Neuronal stem cell (in vitro differentiated cells): ENCODE results near the gene ENTPD2.

Experiments used
- DNase-seq: peaks from one replicate; pipeline ENCODE4 v3.0.0-alpha.2; 2013; ENCODE audit warnings: low spot score
- H2AFZ ChIP-seq: one replicate; pipeline ENCODE4 v1.6.1; 2013; ENCODE audit warnings: mild to moderate bottlenecking, low read length, inconsistent platforms
- H2AK5ac ChIP-seq: 2 replicates; pipeline ENCODE4 v1.6.1; 2013; ENCODE audit warnings: low read depth, mild to moderate bottlenecking, inconsistent platforms, low read length, moderate library complexity, mixed read lengths
- H2BK120ac ChIP-seq: 2 replicates; pipeline ENCODE4 v1.6.1; 2013; ENCODE audit warnings: low read depth, mild to moderate bottlenecking, inconsistent platforms, low read length, moderate library complexity, mixed read lengths
- H2BK12ac ChIP-seq: one replicate; pipeline ENCODE4 v1.6.1; 2013; ENCODE audit warnings: low read length, inconsistent platforms
- H2BK15ac ChIP-seq: 2 replicates; pipeline ENCODE4 v1.6.1; 2013; ENCODE audit warnings: mild to moderate bottlenecking, low read length, inconsistent platforms, mixed read lengths
- H2BK5ac ChIP-seq: one replicate; pipeline ENCODE4 v1.6.1; 2013; ENCODE audit warnings: inconsistent platforms, mild to moderate bottlenecking, low read length, moderate library complexity
- H3K14ac ChIP-seq: one replicate; pipeline ENCODE4 v1.6.1; 2013; ENCODE audit warnings: low read length, inconsistent platforms
- H3K18ac ChIP-seq: 2 replicates; pipeline ENCODE4 v1.6.1; 2013; ENCODE audit warnings: low read length, inconsistent platforms
- H3K23ac ChIP-seq: 2 replicates; pipeline ENCODE4 v1.6.1; 2013; ENCODE audit warnings: low read depth, mild to moderate bottlenecking, mixed read lengths, low read length, inconsistent platforms; ENCODE audit not compliant: poor library complexity
- H3K27ac ChIP-seq: replicated peaks from 3 replicates; pipeline ENCODE4 v1.5.1; 2013; ENCODE audit warnings: low read length, inconsistent platforms
- H3K27me3 ChIP-seq, 3 experiments: 2 replicates each; pipeline ENCODE4 v1.6.1; 2013; ENCODE audit warnings: low read length in 3 of 3, mild to moderate bottlenecking in 2 of 3, inconsistent platforms in 1 of 3, low read depth in 1 of 3, mixed read lengths in 1 of 3, moderate library complexity in 1 of 3; ENCODE audit not compliant: control insufficient read depth in 3 of 3, insufficient read depth in 3 of 3
- H3K36me3 ChIP-seq, 2 donors: replicated peaks in 1 of 2; 2 replicates each; pipeline ENCODE4 v1.6.1; 2013; ENCODE audit warnings: low read length in 2 of 2; ENCODE audit not compliant: control insufficient read depth in 2 of 2, insufficient read depth in 2 of 2
- H3K4ac ChIP-seq: 2 replicates; pipeline ENCODE4 v1.6.1; 2013; ENCODE audit warnings: inconsistent platforms, mild to moderate bottlenecking, low read length, moderate library complexity
- H3K4me1 ChIP-seq, 2 donors: 1 replicate in 1 of 2; 2 replicates in 1 of 2; pipeline ENCODE4 v1.6.1; 2013; ENCODE audit warnings: low read length in 2 of 2, low read depth in 1 of 2; ENCODE audit not compliant: control insufficient read depth in 2 of 2, insufficient read depth in 1 of 2
- H3K4me2 ChIP-seq: one replicate; pipeline ENCODE4 v1.6.1; 2013; ENCODE audit warnings: mild to moderate bottlenecking, low read length, inconsistent platforms; ENCODE audit not compliant: insufficient read depth, poor library complexity, severe bottlenecking
- H3K4me3 ChIP-seq, 2 donors: 2 replicates each; pipeline ENCODE4 v1.5.1; 2013; ENCODE audit warnings: low read length in 2 of 2, mild to moderate bottlenecking in 2 of 2, inconsistent platforms in 1 of 2, moderate library complexity in 1 of 2
- H3K79me1 ChIP-seq: one replicate; pipeline ENCODE4 v1.6.1; 2013; ENCODE audit warnings: low read depth, mild to moderate bottlenecking, inconsistent platforms, low read length, moderate library complexity
- H3K9ac ChIP-seq: one replicate; pipeline ENCODE4 v1.6.1; 2013; ENCODE audit warnings: mild to moderate bottlenecking, low read depth, low read length, inconsistent platforms; ENCODE audit not compliant: poor library complexity
- H3K9me3 ChIP-seq, 2 donors: replicated peaks in 1 of 2; 2 replicates each; pipeline versions ENCODE3 to v1.6.1; 2013; ENCODE audit warnings: low read length in 2 of 2, mild to moderate bottlenecking in 2 of 2, inconsistent platforms in 1 of 2, low read depth in 1 of 2, mixed read lengths in 1 of 2, moderate library complexity in 1 of 2; ENCODE audit not compliant: control insufficient read depth in 2 of 2, insufficient read depth in 1 of 2
- H4K8ac ChIP-seq: one replicate; pipeline ENCODE4 v1.6.1; 2013; ENCODE audit warnings: low read depth, mild to moderate bottlenecking, inconsistent platforms, low read length, moderate library complexity
- H4K91ac ChIP-seq: one replicate; pipeline ENCODE4 v1.6.1; 2013; ENCODE audit warnings: low read length, low read depth, mild to moderate bottlenecking, inconsistent platforms; ENCODE audit not compliant: poor library complexity
- WGBS, 2 donors: extraction: QIAGEN DNeasy Blood & Tissue Kit; methylation state at CpG; one replicate each; pipeline ENCODE4 v1.1.7; 2013; ENCODE audit warnings: missing lambda C conversion rate in 2 of 2, mixed read lengths in 1 of 2; ENCODE audit not compliant: insufficient read length in 2 of 2, insufficient replicate concordance in 1 of 2; ENCODE audit errors: extremely low coverage in 2 of 2; 5-methylcytosine and 5-hydroxymethylcytosine counted together

The ENTPD2 gene

DNA sequence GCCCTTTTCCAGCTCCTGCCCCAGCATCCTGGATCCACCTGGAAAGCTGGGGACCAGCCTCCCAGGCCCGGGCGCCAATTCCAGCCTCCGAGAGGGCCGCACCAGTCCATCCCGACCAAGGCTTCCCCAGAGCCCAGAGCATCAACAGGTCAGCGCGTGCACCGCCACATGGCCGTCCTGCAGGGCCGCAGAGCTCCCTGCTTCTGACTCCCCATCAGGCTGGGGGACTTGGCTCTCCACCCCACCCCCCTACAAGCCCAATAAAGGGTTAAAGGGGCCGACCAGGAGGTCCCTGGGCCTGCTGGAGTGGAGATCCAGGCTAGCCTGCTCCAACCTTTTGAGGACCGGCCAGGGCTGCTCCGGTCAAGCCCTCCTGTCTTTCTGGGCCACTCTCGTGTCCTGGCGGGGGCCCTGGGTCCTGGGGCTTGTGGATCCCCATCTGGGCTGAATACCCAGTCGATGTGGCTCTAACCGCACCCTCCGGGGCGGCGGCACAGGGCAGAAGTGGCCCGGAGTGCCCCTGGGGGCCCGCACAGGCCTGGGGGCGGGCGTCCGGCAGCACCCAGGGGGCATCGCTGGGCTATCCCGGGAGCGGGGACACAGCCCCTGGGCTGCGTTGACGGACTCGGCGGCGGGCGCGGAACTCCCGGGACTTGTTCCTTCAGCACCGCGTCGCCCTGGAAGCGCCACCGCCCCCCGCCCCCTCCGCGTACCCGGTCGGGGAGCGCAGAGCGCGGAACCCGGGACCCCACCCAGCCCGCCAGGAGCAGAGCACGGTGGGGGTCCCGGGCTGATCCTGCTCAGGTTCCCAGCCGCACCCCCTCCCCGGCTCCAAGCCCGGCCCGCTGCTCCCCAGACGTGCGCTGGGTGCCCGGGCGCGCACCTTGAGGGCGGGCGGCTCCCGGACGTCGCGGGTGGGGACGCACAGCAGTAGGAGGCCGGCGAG is 590 bp downstream of the ENTPD2 start:
- no CpG with 5 or more reads among the region's 71 CpGs for WGBS, 2 donors
- H2BK5ac ChIP-seq = peak overlapping the region; percentile 53
- H3K18ac ChIP-seq = peak overlapping the region; percentile 80
- peak overlapping the region; percentile 89 for H3K23ac ChIP-seq
- peak overlapping the region; percentile 56 for H2AK5ac ChIP-seq
- H4K91ac ChIP-seq = no peak overlapping the region
- H3K9me3 ChIP-seq = peaks cover 0 to 1% of the 10 kb centered on the region in 2 donors
- H3K79me1 ChIP-seq = no peaks in the 10 kb centered on the region
- H3K4me3 ChIP-seq = peak overlapping the region in 1 of 2 donors; percentile 67
- no peak overlapping the region for H3K4ac ChIP-seq
- H3K4me1 ChIP-seq = peaks cover 8 to 13% of the 10 kb centered on the region in 2 donors
- H4K8ac ChIP-seq = peak overlapping the region; percentile 9
- H3K36me3 ChIP-seq = no peaks in the 10 kb centered on the region
- no peak overlapping the region for H3K27ac ChIP-seq
- H2BK12ac ChIP-seq = no peak overlapping the region
- H2AFZ ChIP-seq = peak overlapping the region; percentile 17
- peak overlapping the region; percentile 71 for H3K14ac ChIP-seq
- peak overlapping the region; percentile 57 for H3K4me2 ChIP-seq
- H3K9ac ChIP-seq = no peak overlapping the region
- H2BK120ac ChIP-seq = peak overlapping the region; percentile 56
- DNase-seq = no peak
- peaks cover 23 to 90% (median 74%) of the 10 kb centered on the region in 3 experiments for H3K27me3 ChIP-seq
- H2BK15ac ChIP-seq = no peak overlapping the region

DNA sequence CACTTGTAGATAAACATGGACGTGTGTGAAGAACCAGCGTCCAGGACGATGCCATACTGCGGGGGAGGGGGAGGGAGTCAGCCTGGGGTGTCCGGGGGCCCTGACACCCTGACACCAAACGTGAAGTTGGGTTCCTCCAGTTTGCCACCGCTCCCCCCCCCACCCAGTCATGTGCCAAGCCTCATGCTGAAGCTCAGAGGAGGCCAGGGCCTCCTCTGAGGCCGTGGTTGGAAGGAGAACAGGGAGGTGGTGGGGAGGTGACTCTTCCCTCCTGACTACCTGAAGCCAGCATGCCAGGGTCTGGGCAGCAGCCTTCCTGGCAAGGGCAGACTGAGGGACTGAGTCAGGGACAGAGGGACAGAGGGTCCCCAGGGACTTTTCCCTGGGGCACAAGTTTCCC is 1.6 kb downstream of the ENTPD2 start:
- Histone ChIP-seq H3K4me2 (no peak overlapping the region), H2BK12ac (no peak overlapping the region), H2BK15ac (no peak overlapping the region), H3K23ac (peak overlapping the region; percentile 85), H2AFZ (no peak overlapping the region), H3K36me3 (no peaks in the 10 kb centered on the region), H4K91ac (no peak overlapping the region), H3K9me3 (peaks cover 0 to 3% of the 10 kb centered on the region in 2 donors), H3K14ac (no peak overlapping the region), H4K8ac (no peak overlapping the region), H3K79me1 (no peaks in the 10 kb centered on the region), H3K18ac (no peak overlapping the region), H3K4ac (no peak overlapping the region), H3K27ac (no peak overlapping the region), H2AK5ac (peak overlapping the region; percentile 37), H3K4me1 (peaks cover 8 to 13% of the 10 kb centered on the region in 2 donors), H2BK5ac (no peak overlapping the region), H3K27me3 (peaks cover 23 to 94% (median 84%) of the 10 kb centered on the region in 3 experiments), H2BK120ac (no peak overlapping the region), H3K9ac (no peak overlapping the region), H3K4me3 (no peak overlapping the region)
- DNase-seq = no peak
- WGBS, 2 donors = no CpG with 5 or more reads among the region's 8 CpGs

DNA sequence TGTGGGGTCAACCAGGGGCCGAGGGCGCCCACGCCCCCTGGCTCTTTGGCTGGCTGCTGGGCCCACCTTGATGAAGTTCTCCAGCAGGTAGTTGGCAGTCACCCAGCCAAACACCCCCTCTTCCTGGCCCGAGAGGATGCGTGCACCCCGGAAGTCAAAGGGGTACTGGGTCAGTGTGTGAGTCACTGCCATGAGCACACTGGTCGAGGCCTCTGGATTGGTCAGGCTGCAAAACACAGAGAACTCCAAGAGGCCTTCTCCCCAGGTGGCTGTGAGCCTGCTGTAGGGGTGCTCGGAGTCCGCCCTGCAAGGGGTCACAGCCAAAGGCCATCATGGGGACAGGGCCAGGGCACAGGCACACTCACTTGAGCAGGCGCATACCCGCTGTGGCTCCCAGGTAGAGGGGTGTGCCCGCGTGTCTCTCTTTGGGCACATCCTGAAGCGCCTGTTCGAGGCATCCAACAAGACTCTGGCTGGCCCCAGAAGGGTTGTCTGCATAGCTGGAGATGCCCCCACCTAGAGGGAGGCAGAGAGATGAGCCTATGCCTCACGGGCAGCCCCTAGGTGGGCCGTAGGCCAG is 2.6 kb downstream of the ENTPD2 start:
- Histone ChIP-seq H3K9me3 (peaks cover 0 to 3% of the 10 kb centered on the region in 2 donors), H3K4me2 (no peak overlapping the region), H3K14ac (peak overlapping the region; percentile 44), H4K91ac (no peak overlapping the region), H2BK15ac (no peak overlapping the region), H4K8ac (no peak overlapping the region), H3K27me3 (peaks cover 23 to 90% (median 89%) of the 10 kb centered on the region in 3 experiments), H3K36me3 (no peaks in the 10 kb centered on the region), H2BK12ac (no peak overlapping the region), H3K4me3 (no peak overlapping the region), H3K4ac (no peak overlapping the region), H2AK5ac (peak overlapping the region; percentile 46), H3K79me1 (no peaks in the 10 kb centered on the region), H3K4me1 (peaks cover 8 to 13% of the 10 kb centered on the region in 2 donors), H3K18ac (no peak overlapping the region), H3K23ac (no peak overlapping the region), H3K9ac (peak overlapping the region; percentile 21), H2BK5ac (no peak overlapping the region), H3K27ac (no peak overlapping the region), H2BK120ac (no peak overlapping the region), H2AFZ (no peak overlapping the region)
- WGBS, 2 donors = no CpG with 5 or more reads among the region's 17 CpGs
- DNase-seq = no peak

DNA sequence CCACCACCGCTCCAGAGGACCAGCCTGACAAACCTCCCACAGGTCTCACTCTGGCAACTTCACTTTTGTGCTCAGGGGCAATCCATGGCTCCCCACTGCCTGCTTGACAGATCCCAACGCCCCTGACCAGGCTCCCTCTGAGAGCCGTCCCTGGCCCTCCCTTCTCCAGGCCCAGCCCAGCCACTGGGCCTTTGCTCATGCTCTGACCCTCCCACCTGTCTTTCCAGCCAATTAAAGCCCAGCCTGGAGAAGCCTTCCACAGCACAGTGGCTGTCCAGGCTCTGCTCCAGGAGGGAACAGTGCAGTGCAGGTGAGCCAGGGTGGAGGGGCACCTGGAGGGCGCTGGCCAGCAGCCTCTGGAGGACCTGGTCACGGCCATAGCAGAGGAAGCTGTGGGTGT is 3.3 kb downstream of the ENTPD2 start:
- no peak overlapping the region for H2AK5ac ChIP-seq
- peaks cover 23 to 85% (median 83%) of the 10 kb centered on the region in 3 experiments for H3K27me3 ChIP-seq
- H4K8ac ChIP-seq = no peak overlapping the region
- H3K18ac ChIP-seq = no peak overlapping the region
- no peak for DNase-seq
- H3K9me3 ChIP-seq = peaks cover 0 to 3% of the 10 kb centered on the region in 2 donors
- peaks cover 4 to 8% of the 10 kb centered on the region in 2 donors for H3K4me1 ChIP-seq
- no CpG with 5 or more reads among the region's 5 CpGs for WGBS, 2 donors
- no peaks in the 10 kb centered on the region for H3K36me3 ChIP-seq
- H2BK12ac ChIP-seq = no peak overlapping the region
- no peak overlapping the region for H2BK5ac ChIP-seq
- peak overlapping the region; percentile 79 for H2BK15ac ChIP-seq
- H2BK120ac ChIP-seq = no peak overlapping the region
- no peak overlapping the region for H3K27ac ChIP-seq
- no peak overlapping the region for H3K4me2 ChIP-seq
- H4K91ac ChIP-seq = no peak overlapping the region
- H3K14ac ChIP-seq = peak overlapping the region; percentile 44
- H3K4me3 ChIP-seq = no peak overlapping the region
- peak overlapping the region; percentile 21 for H3K9ac ChIP-seq
- no peaks in the 10 kb centered on the region for H3K79me1 ChIP-seq
- H3K4ac ChIP-seq = no peak overlapping the region
- peak overlapping the region; percentile 11 for H3K23ac ChIP-seq
- H2AFZ ChIP-seq = no peak overlapping the region
